T47D (cell line): Measurements from ENCODE around the gene PDZD7.
A peak's percentile ranks its signal among the peaks of the same experiment; 100 is the strongest.

ENCODE experiments used
- DNase-seq, 2 experiments: peaks; one replicate each; pipeline versions ENCODE4 v3.0.0 to v3.0.0-alpha.2; 2011 to 2012; ENCODE audit warnings: low read depth in 1 of 2, low spot score in 1 of 2
- JUND ChIP-seq: IDR thresholded peaks from 2 replicates; pipeline ENCODE4 v1.6.1; 2012; ENCODE audit warnings: low read depth
- in situ Hi-C: cut with HindIII; loops from 2 replicates; pipeline ENCODE4 v1.10.0; 2016; ENCODE audit warnings: low sequenced_read_pairs, low pct_unique_long_range_greater_than_20kb

Gene PDZD7

DNA sequence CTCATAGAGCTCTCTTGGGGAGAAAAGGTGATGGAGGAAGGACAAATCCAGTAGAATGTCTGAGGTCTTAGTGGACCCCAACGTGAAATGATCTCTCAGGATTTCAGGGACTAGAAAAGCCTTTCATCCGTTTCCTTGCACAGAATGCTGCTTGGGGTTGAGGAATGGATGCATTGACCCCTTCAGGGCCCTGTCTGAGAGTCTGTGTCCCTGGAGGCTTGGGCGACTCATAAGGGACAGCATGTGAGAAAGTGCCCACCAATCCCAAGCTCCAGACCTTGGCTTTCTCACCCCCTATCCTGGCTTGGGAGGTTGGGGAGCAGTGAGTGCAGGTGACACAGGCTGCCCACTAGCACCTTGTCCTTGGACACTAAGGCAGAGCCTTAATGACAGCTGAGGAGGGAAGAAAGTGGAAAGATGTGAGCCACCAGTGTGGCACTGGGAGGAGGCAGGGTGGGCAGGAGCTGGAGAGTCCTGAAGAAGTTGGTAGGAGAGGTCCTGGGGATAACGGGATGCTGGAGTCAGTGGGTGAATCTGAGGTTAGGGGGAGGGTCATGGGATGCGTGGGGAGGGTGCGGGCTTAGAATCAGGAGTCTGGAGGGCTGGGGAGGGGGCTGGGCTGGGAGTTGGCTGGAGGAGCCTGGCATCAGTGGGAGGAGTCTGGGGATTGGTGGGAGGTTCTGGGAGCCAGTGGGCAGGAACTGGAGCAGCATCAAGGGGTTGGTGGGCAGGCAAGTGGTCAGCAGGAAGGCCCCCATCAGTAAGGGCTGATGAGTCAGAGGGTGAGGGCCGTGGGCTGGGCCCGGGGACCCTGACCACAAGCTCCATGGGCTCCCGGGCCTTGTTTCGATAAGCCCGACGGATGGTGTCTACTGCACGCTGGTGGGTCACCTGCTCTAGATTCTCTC lies 22.8 kb downstream of the PDZD7 start:
- in situ Hi-C loops = no loop called here
- TF ChIP-seq JUND = no peak
- DNase-seq = no peak

DNA sequence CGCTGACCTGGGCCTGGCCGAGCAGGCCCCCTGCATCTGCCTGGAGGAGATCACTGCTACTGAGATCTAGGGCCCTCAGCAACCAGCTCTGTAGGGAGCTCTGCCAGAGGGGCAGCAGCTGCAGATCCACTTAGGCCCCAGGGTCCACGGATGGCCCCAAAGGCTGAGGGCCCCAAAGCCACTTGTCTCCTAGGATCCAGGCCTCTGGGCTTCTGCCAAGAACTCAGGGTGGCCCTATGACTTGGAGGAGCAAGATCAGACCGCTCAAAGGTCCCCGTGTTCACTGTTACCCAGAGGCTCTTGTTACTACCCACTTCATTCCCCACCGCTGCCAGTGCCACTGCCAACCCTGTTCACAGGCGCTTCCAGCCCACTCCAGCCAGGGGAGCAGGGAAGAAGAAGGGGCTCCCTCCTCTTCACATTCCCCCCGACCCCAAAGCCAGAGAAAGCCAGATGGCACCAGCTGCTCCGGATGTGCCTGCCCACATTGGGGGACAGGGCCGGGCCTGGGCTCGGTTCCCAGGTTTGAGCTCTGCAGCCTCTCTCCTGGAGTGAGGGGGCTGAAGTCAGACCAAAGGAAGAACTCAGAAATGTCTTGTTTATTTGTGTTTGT lies 23.7 kb downstream of the PDZD7 start:
- no peak for TF ChIP-seq JUND
- in situ Hi-C loops = no loop called here
- DNase-seq = no peak

DNA sequence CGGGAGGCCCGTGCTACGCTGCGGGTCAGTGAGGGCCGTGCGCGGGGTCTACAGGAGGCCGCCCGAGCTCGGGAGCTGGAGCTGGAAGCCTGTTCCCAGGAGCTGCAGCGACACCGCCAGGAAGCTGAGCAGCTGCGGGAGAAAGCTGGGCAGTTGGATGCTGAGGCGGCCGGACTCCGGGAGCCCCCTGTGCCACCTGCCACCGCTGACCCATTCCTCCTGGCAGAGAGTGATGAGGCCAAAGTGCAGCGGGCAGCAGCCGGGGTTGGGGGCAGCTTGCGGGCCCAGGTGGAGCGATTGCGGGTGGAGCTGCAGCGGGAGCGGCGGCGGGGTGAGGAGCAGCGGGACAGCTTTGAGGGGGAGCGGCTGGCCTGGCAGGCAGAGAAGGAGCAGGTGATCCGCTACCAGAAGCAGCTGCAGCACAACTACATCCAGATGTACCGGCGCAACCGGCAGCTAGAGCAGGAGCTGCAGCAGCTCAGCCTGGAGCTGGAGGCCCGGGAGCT lies 24.3 kb downstream of the PDZD7 start:
- DNase-seq = no peak
- in situ Hi-C loops = no loop called here

DNA sequence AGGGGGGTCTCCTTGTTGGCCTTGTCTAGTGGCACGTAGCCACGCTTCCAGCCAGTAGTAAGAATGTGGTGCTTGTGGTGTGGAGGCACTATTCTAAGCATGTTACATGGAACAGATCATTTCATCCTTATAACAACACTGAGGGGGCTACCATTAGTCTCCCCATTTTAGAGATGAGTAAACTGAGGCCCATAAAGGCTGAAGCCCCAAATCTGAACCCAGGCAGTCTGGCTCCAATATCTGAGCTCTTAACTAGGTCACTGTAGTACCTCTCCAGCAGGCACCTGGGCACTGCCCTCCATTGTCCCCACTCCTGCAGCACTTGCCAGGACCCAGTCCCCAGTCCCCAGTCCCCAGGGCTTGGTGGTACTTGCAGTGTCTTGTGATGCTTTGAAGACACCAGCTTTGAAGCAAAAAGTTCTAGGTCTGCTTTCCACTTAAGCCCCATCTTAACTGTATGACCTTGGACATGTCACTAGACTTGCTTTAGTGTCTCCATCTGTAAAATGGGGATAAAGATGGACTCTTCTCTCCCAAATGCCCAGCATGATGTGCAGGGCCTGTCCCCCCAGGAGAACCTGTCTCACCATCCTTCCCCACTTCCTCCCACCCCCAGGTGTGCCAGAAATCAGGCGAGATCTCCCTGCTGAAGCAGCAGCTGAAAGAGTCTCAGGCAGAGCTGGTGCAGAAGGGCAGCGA lies 24.9 kb downstream of the PDZD7 start:
- DNase-seq = no peak
- in situ Hi-C loops = no loop called here
- no peak for TF ChIP-seq JUND

More for the DNA sequence above, 24.3 kb downstream of the PDZD7 start:
- no peak for TF ChIP-seq JUND

DNA sequence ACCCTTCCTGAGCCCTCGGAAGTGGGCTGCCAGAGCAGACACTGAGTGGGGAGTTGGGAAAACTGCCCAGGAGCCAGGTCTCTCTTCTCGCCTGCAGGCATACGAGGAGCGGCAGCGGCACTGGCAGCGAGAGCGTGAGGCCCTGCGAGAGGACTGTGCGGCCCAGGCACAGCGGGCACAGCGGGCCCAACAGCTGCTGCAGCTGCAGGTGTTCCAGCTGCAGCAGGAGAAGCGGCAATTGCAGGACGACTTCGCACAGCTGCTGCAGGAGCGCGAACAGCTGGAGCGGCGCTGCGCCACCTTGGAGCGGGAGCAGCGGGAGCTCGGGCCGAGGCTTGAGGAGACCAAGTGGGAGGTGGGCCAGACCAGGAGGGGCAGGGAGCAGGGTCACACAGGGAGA lies 25.6 kb downstream of the PDZD7 start:
- no peak for TF ChIP-seq JUND
- in situ Hi-C loops = no loop called here
- DNase-seq = no peak

DNA sequence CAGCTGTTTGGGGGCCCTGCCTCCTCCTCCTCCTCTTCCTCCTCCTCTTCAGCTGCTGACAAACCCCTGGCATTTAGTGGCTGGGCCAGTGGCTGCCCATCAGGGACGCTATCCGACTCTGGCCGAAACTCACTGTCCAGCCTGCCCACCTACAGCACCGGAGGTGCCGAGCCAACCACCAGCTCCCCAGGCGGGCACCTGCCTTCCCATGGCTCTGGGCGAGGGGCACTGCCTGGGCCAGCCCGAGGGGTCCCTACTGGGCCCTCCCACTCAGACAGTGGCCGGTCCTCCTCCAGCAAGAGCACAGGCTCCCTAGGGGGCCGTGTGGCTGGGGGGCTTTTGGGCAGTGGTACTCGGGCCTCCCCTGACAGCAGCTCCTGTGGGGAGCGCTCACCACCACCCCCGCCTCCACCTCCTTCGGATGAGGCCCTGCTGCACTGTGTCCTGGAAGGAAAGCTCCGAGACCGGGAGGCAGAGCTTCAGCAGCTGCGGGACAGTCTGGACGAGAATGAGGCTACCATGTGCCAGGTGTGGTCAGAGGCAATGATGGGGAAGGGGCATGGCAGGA lies 27.2 kb downstream of the PDZD7 start:
- in situ Hi-C loops = no loop called here
- no peak for TF ChIP-seq JUND
- DNase-seq = no peak

DNA sequence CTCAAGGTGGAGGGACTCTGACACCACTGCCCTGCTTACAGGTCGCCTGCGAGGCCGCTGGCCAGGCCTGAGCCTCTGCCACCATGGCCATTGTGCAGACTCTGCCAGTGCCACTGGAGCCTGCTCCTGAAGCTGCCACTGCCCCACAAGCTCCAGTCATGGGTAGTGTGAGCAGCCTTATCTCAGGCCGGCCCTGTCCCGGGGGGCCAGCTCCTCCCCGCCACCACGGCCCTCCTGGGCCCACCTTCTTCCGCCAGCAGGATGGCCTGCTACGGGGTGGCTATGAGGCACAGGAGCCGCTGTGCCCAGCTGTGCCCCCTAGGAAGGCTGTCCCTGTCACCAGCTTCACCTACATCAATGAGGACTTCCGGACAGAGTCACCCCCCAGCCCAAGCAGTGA lies 28.5 kb downstream of the PDZD7 start:
- no peak for DNase-seq
- in situ Hi-C loops = no loop called here
- TF ChIP-seq JUND = no peak

DNA sequence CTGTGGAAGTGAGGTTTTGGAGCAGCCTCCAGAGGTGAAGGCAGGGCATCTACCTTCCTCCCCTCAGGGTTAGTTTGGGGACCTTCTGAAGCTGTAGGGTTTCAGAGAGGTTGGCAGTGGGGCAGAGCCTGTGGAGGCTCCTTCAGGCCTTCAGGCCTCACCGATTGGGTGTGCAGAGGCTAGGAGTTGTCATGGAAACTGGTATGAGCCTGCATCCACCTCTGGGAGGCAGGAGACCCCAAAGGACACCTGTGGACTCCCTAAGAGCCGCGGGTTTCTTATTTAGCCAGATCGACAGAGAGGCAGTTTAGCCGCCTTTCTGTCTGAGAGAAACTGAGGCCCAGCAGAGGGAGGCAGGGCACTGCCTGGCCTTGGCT lies 29.3 kb downstream of the PDZD7 start:
- DNase-seq = no peak
- in situ Hi-C loops = no loop called here
- TF ChIP-seq JUND = no peak

DNA sequence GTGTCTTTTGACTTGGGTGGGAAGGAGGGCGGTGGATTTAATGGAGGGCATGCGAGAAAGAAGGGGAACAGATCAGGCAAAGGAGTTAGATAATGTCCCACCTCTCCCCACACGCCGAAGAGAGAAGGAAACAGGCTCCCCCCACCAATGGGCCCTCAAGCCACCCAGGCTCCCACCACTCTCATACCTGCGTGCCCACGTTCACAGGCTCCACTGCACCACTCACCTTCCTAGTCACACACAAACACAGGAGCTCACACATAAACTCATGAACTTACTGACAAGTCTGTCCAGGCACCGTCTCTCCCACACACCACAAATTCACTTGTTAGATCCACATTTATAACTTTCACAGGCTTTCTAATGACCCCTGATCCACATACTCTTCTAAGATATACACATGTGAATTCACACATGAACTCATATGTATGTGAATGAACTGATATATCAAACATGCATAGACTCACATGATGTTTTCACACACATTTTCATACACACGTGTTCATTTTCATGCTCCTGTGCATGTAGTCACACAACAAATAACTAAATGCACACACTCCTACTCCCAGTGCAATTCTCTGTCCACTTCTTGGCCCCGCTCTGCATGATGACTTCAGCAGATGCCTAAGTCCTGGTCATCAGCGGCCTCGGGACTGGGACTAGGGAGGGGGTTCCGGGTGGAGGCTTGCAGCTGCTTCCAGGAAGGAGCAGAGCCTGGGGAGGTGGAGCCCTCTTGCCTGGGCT lies 29.8 kb downstream of the PDZD7 start:
- peak in 1 of 2 experiments; percentile 52 for DNase-seq
- in situ Hi-C loops = no loop called here
- no peak for TF ChIP-seq JUND

DNA sequence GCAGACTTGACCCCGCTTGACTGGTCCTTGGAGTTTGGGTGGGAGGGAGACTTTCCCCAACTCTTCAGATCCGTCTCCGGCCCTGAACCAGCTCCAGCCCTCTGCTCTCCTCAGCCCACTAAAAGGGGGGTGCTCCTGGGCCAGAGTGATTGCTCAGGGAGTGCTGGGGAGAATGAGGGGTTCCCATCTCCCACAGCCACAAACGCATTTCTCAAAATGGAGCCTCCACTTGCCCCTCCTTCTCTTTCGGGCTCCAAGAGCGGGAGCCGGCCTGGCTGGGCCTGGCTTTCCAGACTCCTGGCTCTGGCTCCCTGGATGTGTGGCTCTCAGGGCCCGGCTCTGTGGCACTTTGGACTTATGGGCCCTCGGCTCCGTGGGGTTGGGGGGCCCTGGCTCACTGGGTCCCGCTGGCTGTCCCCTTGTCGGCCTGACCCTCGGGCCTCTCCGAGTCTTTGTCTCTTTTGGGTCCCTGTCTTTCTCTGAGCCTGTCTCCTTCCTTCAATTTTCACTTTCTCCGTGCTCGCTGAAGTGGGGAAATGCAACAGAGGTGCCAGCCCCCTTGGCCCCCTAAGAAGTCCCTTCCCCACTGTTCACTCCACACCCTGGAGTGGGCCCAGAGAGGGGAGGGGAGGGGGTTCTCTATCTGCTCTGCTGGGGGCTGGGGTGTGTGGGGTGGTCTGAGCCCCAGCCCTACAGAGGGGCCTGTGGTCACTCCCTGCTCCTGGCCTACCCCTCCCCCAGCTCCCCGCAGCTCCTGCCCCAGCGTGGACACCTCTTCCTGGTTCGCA lies 30.6 kb downstream of the PDZD7 start:
- DNase-seq = peak; percentile 39 to 64
- TF ChIP-seq JUND = no peak
- in situ Hi-C loops = no loop called here

DNA sequence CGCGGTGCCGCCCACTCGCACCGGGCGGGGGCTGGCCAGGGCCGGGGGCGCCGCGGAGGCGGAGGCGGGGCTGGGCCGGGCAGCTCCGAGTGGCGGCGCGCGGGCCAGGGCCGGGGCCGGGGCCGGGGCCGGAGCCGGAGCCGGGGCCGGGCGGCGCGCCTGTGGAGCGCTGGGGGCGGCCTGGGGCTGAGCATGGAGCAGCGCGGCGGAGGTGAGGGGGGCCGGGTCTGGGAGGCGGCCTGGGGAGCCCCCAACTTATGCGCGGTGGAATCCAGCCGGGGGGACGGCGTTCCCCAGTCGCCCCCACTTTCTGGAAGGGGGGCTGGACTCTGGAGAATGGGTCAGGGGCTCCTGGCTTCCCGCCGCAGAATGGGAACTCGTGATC lies 31.2 kb downstream of the PDZD7 start, which contains the start of gene LZTS2:
TSS of gene LZTS2 (plus strand) at position 67 of the 385 bp plus-strand sequence. CDS start 2,731 bp downstream, outside the sequence.
- TF ChIP-seq JUND = no peak
- peak in 1 of 2 experiments; percentile 68 for DNase-seq
- in situ Hi-C loops = no loop called here
